Measurements from ENCODE around the gene JAG1.
"Not testable (repeated sequence)": the region's sequence is repeated elsewhere in the genome, so short reads cannot be mapped to it uniquely, and the experiment has no call there.

The JAG1 gene

GRCh38 chr20:10591946-10592521 is 81.8 kb downstream of the JAG1 start:
- Histone ChIP-seq H3K27me3 (replicated peaks; ENCODE audit: control insufficient read depth, insufficient read depth, low read length, poor library complexity, severe bottlenecking) (no peaks in the 10 kb centered on the region), H3K27ac (ENCODE audit: insufficient read depth, low read length, poor library complexity, severe bottlenecking) (no peak overlapping the region), H3K4me1 (ENCODE audit: control insufficient read depth, insufficient read depth, low read length, poor library complexity, severe bottlenecking) (no peaks in the 10 kb centered on the region), H3K9me3 (ENCODE audit: control insufficient read depth, low read length) (no peaks in the 10 kb centered on the region), H3K4me3 (ENCODE audit: insufficient read depth, low read depth, low read length, poor library complexity, severe bottlenecking) (no peak overlapping the region), H3K36me3 (ENCODE audit: control insufficient read depth, insufficient read depth, low read length) (no peaks in the 10 kb centered on the region)
- DNase-seq = no peak

GRCh38 chr20:10590950-10591671 is 82.7 kb downstream of the JAG1 start:
- no peak for DNase-seq
- H3K4me1 ChIP-seq (ENCODE audit: control insufficient read depth, insufficient read depth, low read length, poor library complexity, severe bottlenecking) = no peaks in the 10 kb centered on the region
- H3K36me3 ChIP-seq (ENCODE audit: control insufficient read depth, insufficient read depth, low read length) = no peaks in the 10 kb centered on the region
- H3K27ac ChIP-seq (ENCODE audit: insufficient read depth, low read length, poor library complexity, severe bottlenecking) = no peak overlapping the region
- H3K27me3 ChIP-seq (replicated peaks; ENCODE audit: control insufficient read depth, insufficient read depth, low read length, poor library complexity, severe bottlenecking) = no peaks in the 10 kb centered on the region
- H3K9me3 ChIP-seq (ENCODE audit: control insufficient read depth, low read length) = no peaks in the 10 kb centered on the region
- H3K4me3 ChIP-seq (ENCODE audit: insufficient read depth, low read depth, low read length, poor library complexity, severe bottlenecking) = no peak overlapping the region

GRCh38 chr20:10590446-10590845 is 83.4 kb downstream of the JAG1 start:
- not testable (repeated sequence) for H3K4me3 ChIP-seq (ENCODE audit: insufficient read depth, low read depth, low read length, poor library complexity, severe bottlenecking); H3K27ac ChIP-seq (ENCODE audit: insufficient read depth, low read length, poor library complexity, severe bottlenecking); H3K9me3 ChIP-seq (ENCODE audit: control insufficient read depth, low read length); H3K27me3 ChIP-seq (replicated peaks; ENCODE audit: control insufficient read depth, insufficient read depth, low read length, poor library complexity, severe bottlenecking); H3K36me3 ChIP-seq (ENCODE audit: control insufficient read depth, insufficient read depth, low read length); DNase-seq; H3K4me1 ChIP-seq (ENCODE audit: control insufficient read depth, insufficient read depth, low read length, poor library complexity, severe bottlenecking)

Data from effector memory CD4-positive, alpha-beta T cell (primary cell).